Measurements from ENCODE around the gene C11orf91. TPM values are rescaled to one million over a fixed set of nuclear protein-coding genes. Genes with fewer than 3 reads are reported as not detected.

The C11orf91 gene
- total RNA-seq, 3 donors from 2014 or later, result not detected

DNA sequence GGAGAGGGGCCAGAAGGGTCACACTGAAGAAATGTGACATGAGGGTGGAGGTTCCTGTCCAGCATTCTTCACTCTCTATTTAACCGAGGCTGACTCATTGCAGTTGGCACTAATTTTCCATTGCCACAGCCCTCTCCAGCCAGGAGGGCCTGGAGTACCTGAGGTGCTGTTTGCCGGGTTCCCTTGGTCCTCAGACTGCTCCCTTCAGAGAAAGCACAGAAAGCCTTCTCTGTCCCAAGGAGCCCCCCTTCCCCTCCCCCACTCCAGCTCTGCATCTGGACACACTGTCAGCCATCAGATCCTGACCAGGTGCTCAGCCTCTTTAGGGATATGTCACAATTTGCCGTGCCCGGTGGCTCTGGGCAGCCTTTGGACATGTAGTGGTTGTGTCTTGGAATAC, 3.2 kb upstream of the C11orf91 start:
- DNase-seq (ENCODE audit: low spot score in 2 of 2), result peak in 1 of 2 donors; percentile 63
- no peaks in the 10 kb centered on the region for H3K9me3 ChIP-seq
- peak overlapping the region; percentile 88 to 89 for H3K27ac ChIP-seq
- H3K4me3 ChIP-seq, result no peak overlapping the region
- intact Hi-C loops (cut with DNase I; ENCODE audit: low total_unique reads), result no loop called here
- no peak for TF ChIP-seq POLR2A (IDR thresholded peaks at IDR 0.05)
- TF ChIP-seq POLR2AphosphoS5 (IDR thresholded peaks at IDR 0.05), result peak in 1 of 3 donors; percentile 23
- H3K4me1 ChIP-seq, result peaks cover 11 to 34% of the 10 kb centered on the region in 2 donors
- H3K27me3 ChIP-seq, result no peaks in the 10 kb centered on the region
- no peaks in the 10 kb centered on the region for H3K36me3 ChIP-seq

DNA sequence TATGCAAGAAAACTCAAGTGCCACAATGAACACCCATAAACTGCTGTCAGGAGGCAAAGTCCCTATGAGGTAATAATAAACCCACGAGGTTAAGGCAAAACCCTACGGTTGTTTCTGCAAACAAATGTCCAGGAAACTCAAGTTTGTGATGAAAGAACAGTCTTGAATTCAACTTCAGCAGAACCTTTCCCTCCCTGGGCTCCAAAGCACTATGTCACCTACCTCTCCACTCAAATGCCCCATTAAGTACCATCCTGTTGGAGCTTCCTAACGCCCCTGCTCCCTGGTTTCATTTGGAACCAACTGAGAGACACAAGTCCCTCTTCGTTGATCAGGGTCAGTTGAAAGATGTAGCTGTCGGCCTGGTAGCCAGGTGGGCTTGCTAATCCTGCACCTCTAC, 2.6 kb upstream of the C11orf91 start:
- TF ChIP-seq, protein P1, sequence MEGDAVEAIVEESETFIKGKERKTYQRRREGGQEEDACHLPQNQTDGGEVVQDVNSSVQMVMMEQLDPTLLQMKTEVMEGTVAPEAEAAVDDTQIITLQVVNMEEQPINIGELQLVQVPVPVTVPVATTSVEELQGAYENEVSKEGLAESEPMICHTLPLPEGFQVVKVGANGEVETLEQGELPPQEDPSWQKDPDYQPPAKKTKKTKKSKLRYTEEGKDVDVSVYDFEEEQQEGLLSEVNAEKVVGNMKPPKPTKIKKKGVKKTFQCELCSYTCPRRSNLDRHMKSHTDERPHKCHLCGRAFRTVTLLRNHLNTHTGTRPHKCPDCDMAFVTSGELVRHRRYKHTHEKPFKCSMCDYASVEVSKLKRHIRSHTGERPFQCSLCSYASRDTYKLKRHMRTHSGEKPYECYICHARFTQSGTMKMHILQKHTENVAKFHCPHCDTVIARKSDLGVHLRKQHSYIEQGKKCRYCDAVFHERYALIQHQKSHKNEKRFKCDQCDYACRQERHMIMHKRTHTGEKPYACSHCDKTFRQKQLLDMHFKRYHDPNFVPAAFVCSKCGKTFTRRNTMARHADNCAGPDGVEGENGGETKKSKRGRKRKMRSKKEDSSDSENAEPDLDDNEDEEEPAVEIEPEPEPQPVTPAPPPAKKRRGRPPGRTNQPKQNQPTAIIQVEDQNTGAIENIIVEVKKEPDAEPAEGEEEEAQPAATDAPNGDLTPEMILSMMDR (IDR thresholded peaks at IDR 0.05), result no peak
- TF ChIP-seq POLR2AphosphoS5 (IDR thresholded peaks at IDR 0.05), result no peak
- TF ChIP-seq POLR2A (IDR thresholded peaks at IDR 0.05), result no peak
- Histone ChIP-seq H3K27me3 (no peaks in the 10 kb centered on the region), H3K9me3 (no peaks in the 10 kb centered on the region), H3K27ac (peak overlapping the region; percentile 88 to 89), H3K4me3 (no peak overlapping the region), H3K4me1 (peaks cover 11 to 34% of the 10 kb centered on the region in 2 donors), H3K36me3 (no peaks in the 10 kb centered on the region)
- DNase-seq (ENCODE audit: low spot score in 2 of 2), result no peak
- intact Hi-C loops (cut with DNase I; ENCODE audit: low total_unique reads), result no loop called here

DNA sequence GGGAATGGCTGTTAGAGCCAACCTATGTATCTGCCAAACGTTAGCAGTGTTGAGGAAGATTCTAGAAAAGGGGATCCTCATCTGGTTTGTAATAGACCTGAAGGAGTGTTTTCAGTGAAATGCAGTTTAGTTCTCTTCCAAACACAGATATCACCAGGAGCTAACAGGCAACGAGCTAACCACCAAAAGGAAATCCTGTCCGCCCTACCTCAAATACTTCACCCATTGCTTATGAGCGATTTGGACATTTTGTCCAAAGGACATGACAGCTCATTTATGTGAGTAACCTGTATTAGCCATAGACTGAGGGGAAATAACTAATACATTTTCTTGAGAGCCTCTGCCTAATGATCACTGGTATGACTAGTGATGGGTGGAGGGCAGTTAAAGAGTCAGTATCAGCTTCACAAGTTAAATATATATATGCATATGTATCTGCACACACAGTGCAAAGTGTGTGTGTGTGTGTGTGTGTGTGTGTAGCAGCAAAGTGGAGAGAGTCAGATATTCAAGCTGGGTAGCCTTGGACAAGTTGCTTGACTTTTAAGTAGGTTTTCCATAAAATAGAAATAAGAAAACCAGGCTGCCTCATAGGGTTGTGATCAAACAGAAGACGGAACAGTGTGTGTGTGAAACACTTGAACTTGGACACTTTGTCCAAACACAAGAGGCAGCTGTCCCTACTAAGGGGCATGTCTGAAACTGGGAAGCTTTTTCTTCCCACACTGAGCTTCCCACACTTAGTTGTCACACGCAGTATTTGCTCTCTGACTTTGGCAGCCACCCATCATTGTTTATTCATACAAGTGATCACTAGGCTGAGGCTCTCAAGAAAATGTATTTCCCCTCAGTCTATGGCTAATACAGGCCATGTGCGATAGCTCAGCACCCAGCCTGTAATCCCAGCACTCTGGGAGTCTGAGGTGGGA, 940 bp upstream of the C11orf91 start:
- Histone ChIP-seq H3K27ac (peak overlapping the region; percentile 88 to 89), H3K9me3 (no peaks in the 10 kb centered on the region), H3K27me3 (no peaks in the 10 kb centered on the region), H3K36me3 (no peaks in the 10 kb centered on the region), H3K4me1 (peaks cover 11 to 25% of the 10 kb centered on the region in 2 donors), H3K4me3 (peak overlapping the region; percentile 46 to 71 (median 60))
- intact Hi-C loops (cut with DNase I; ENCODE audit: low total_unique reads), result no loop called here
- peak in 1 of 2 donors; percentile 60 for DNase-seq (ENCODE audit: low spot score in 2 of 2)
- TF ChIP-seq POLR2A (IDR thresholded peaks at IDR 0.05) (no peak), POLR2AphosphoS5 (IDR thresholded peaks at IDR 0.05) (peak in 2 of 3 donors; percentile 3 to 34)
- TF ChIP-seq, protein P1 (IDR thresholded peaks at IDR 0.05), result peak in 1 of 3 donors; percentile 9

DNA sequence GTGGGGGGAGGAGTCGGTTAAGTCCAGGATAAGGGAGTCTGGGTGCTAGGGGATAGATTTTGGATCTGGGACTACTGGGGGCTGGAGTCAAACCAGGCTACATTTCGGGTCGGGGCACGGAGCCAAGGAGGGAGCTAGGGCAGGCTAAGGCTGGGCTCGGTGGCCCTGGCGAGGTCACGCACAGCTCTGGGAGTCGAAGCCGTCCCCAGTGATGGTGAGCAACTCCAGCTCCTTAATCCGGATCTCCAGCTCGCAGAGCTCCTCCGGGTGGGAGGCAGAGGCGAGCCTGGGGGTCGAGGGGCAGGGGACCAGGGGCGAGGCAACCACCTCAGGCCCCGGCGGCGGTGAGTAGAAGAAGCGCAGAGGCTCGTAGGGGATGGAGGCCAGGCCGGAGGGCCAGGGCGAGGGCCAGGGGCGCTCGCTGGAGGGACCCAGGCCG, 544 bp downstream of the C11orf91 start:
- no peak for DNase-seq (ENCODE audit: low spot score in 2 of 2)
- intact Hi-C loops (cut with DNase I; ENCODE audit: low total_unique reads), result no loop called here
- Histone ChIP-seq H3K36me3 (no peaks in the 10 kb centered on the region), H3K4me1 (peaks cover 8 to 30% of the 10 kb centered on the region in 2 donors), H3K27me3 (no peaks in the 10 kb centered on the region), H3K4me3 (peak overlapping the region; percentile 46 to 71 (median 60)), H3K9me3 (no peaks in the 10 kb centered on the region), H3K27ac (peak overlapping the region; percentile 88 to 89)
- no peak for TF ChIP-seq POLR2A (IDR thresholded peaks at IDR 0.05)
- TF ChIP-seq POLR2AphosphoS5 (IDR thresholded peaks at IDR 0.05), result no peak
- TF ChIP-seq, protein P1 (IDR thresholded peaks at IDR 0.05), result no peak

DNA sequence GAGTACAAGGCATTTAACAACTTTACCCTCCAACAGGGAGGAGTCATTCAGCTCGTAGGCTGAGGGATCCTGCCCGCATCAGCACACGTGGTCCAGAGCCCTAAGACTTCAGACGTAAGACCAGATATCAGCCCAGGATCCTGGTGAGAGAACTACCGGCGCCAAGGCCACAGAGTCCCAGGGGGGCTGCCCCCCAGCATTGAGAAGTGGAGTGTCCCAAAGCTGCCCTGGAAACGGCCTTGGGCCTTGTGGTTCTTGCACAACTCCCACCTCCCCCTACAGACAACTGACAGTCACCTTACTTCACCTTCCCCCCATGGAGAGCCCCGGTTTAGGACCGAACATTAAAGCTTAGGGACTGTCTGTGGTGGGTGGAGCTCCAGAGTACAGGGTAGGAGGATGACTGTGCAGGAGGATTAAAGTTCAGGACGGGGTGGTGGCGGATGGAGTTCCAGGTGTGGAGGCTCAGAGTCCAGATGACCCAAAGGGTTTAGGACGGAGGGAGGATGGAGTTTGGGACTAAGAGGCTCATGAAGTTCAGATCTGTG, 1.0 kb downstream of the C11orf91 start:
- Histone ChIP-seq H3K36me3 (no peaks in the 10 kb centered on the region), H3K27me3 (no peaks in the 10 kb centered on the region), H3K9me3 (no peaks in the 10 kb centered on the region), H3K4me3 (peak overlapping the region in 1 of 3 donors; percentile 71), H3K27ac (peak overlapping the region; percentile 88 to 89), H3K4me1 (peaks cover 8 to 30% of the 10 kb centered on the region in 2 donors)
- DNase-seq (ENCODE audit: low spot score in 2 of 2), result no peak
- no peak for TF ChIP-seq POLR2A (IDR thresholded peaks at IDR 0.05)
- TF ChIP-seq, protein P1 (IDR thresholded peaks at IDR 0.05), result no peak
- no peak for TF ChIP-seq POLR2AphosphoS5 (IDR thresholded peaks at IDR 0.05)
- intact Hi-C loops (cut with DNase I; ENCODE audit: low total_unique reads), result no loop called here

All from breast epithelium (tissue), 4 donors.